ENCODE data around the gene LHX3.

The LHX3 gene

GRCh38 chr9:136222166-136222905 is 17.4 kb upstream of the LHX3 start:
- Histone ChIP-seq H3K36me3 (ENCODE audit: control insufficient read depth in 2 of 2, insufficient read depth in 1 of 2, low read length in 2 of 2) (peaks cover 0 to 70% of the 10 kb centered on the region in 2 experiments; a peak in 1 of 3 replicates), H3K27ac (ENCODE audit: extremely low read depth, low read depth, low read length) (no peak overlapping the region), H3K9me3 (ENCODE audit: control insufficient read depth, insufficient read depth, low read depth, low read length) (no peaks in the 10 kb centered on the region), H3K4me1 (ENCODE audit: control insufficient read depth, insufficient read depth, low read length) (no peaks in the 10 kb centered on the region), H3K4me3 (ENCODE audit: low read depth, low read length) (no peak overlapping the region)
- TF ChIP-seq ZNF311 (tag by site-specific recombination; IDR thresholded peaks at IDR 0.05; ENCODE audit: borderline replicate concordance), result no peak
- no peak for TF ChIP-seq PRDM2 (tag by site-specific recombination; IDR thresholded peaks at IDR 0.05; ENCODE audit: borderline replicate concordance)
- no peak for TF ChIP-seq ZNF664 (tag by site-specific recombination; IDR thresholded peaks at IDR 0.05)
- TF ChIP-seq ZNF202 (tag by site-specific recombination; IDR thresholded peaks at IDR 0.05; ENCODE audit: borderline replicate concordance), result no peak
- no peak for TF ChIP-seq SP7 (tag by site-specific recombination; IDR thresholded peaks at IDR 0.05)
- no peak for TF ChIP-seq SETDB1 (IDR thresholded peaks at IDR 0.05; ENCODE audit: insufficient read length, low read length)
- no peak for TF ChIP-seq ZSCAN16 (tag by site-specific recombination; IDR thresholded peaks at IDR 0.05)
- TF ChIP-seq ZNF169 (tag by site-specific recombination; IDR thresholded peaks at IDR 0.05), result no peak
- TF ChIP-seq, protein P1, sequence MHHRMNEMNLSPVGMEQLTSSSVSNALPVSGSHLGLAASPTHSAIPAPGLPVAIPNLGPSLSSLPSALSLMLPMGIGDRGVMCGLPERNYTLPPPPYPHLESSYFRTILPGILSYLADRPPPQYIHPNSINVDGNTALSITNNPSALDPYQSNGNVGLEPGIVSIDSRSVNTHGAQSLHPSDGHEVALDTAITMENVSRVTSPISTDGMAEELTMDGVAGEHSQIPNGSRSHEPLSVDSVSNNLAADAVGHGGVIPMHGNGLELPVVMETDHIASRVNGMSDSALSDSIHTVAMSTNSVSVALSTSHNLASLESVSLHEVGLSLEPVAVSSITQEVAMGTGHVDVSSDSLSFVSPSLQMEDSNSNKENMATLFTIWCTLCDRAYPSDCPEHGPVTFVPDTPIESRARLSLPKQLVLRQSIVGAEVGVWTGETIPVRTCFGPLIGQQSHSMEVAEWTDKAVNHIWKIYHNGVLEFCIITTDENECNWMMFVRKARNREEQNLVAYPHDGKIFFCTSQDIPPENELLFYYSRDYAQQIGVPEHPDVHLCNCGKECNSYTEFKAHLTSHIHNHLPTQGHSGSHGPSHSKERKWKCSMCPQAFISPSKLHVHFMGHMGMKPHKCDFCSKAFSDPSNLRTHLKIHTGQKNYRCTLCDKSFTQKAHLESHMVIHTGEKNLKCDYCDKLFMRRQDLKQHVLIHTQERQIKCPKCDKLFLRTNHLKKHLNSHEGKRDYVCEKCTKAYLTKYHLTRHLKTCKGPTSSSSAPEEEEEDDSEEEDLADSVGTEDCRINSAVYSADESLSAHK (tag by site-specific recombination; IDR thresholded peaks at IDR 0.05), result no peak
- CTCF ChIA-PET, result interaction anchor here (1.2 kb wide), 1 partner anchor 33 kb away, joined by 4 read pairs; no protein-coding TSS in a partner anchor
- POLR2A ChIA-PET, result no interaction called here

GRCh38 chr9:136220017-136220729 is 15.2 kb upstream of the LHX3 start:
- Histone ChIP-seq H3K36me3 (ENCODE audit: control insufficient read depth in 2 of 2, insufficient read depth in 1 of 2, low read length in 2 of 2) (peaks cover 0 to 73% of the 10 kb centered on the region in 2 experiments; a peak in 1 of 3 replicates), H3K27ac (ENCODE audit: extremely low read depth, low read depth, low read length) (no peak overlapping the region), H3K4me1 (ENCODE audit: control insufficient read depth, insufficient read depth, low read length) (no peaks in the 10 kb centered on the region), H3K4me3 (ENCODE audit: low read depth, low read length) (no peak overlapping the region), H3K9me3 (ENCODE audit: control insufficient read depth, insufficient read depth, low read depth, low read length) (no peaks in the 10 kb centered on the region)
- CTCF ChIA-PET, result interaction anchor here (0.6 to 1.5 kb wide), 8 partner anchors 10 to 81 kb away, joined by 3 to 11 read pairs (median 4); no protein-coding TSS in a partner anchor
- TF ChIP-seq ZNF155 (tag by site-specific recombination; IDR thresholded peaks at IDR 0.05) (no peak), ZNF629 (tag by site-specific recombination; IDR thresholded peaks at IDR 0.05) (0 out of 2 replicates have a peak, but pooled peaks have one; percentile 17), ZNF600 (tag by site-specific recombination; IDR thresholded peaks at IDR 0.05) (peak; percentile 95)
- POLR2A ChIA-PET, result no interaction called here
